Measurements from ENCODE around the gene RRAS.

DNA sequence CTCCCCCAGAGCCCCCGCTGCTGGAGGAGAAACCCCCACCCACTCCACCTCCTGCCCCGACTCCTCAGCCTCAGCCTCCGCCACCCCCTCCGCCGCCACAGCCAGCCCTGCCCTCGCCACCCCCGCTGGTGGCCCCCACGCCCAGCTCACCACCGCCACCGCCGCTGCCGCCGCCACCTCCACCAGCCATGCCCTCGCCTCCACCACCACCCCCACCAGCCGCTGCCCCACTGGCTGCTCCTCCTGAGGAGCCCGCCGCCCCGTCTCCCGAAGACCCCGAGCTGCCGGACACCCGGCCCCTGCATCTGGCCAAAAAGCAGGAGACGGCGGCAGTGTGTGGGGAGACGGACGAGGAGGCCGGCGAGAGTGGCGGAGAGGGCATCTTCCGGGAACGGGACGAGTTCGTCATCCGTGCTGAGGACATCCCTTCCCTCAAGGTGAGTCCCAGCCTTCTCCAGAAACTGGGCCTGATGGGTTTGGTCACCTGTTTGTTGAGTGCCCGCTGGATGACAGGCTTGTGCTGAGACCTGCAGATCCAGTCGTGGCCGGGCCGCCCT lies 38.4 kb downstream of the RRAS start:
- TF ChIP-seq SIN3A (IDR thresholded peaks at IDR 0.05; ENCODE audit: borderline replicate concordance, insufficient read depth, low read length): no peak
- no peak for TF ChIP-seq FOXP2 (optimal IDR thresholded peaks at IDR 0.05; ENCODE audit: borderline replicate concordance, extremely low read depth, extremely low read length, insufficient read depth)
- no peak for TF ChIP-seq POLR2AphosphoS5 (IDR thresholded peaks at IDR 0.05; ENCODE audit: low read depth, low read length)

Data from PFSK-1 (cell line).